Activated CD4-positive, alpha-beta T cell treated with anti-CD3 and anti-CD28 coated beads, Interleukin-2, Interleukin-6, amounts not matched to agents 100 ng/mL and 50 ng/mL, durations not matched to agents 16 hours and 8 hours (primary cell): ENCODE data around the gene CACUL1.

Experiments
- DNase-seq: peaks from one replicate; pipeline ENCODE4 v3.0.0-alpha.2; 2020

The CACUL1 gene

DNA sequence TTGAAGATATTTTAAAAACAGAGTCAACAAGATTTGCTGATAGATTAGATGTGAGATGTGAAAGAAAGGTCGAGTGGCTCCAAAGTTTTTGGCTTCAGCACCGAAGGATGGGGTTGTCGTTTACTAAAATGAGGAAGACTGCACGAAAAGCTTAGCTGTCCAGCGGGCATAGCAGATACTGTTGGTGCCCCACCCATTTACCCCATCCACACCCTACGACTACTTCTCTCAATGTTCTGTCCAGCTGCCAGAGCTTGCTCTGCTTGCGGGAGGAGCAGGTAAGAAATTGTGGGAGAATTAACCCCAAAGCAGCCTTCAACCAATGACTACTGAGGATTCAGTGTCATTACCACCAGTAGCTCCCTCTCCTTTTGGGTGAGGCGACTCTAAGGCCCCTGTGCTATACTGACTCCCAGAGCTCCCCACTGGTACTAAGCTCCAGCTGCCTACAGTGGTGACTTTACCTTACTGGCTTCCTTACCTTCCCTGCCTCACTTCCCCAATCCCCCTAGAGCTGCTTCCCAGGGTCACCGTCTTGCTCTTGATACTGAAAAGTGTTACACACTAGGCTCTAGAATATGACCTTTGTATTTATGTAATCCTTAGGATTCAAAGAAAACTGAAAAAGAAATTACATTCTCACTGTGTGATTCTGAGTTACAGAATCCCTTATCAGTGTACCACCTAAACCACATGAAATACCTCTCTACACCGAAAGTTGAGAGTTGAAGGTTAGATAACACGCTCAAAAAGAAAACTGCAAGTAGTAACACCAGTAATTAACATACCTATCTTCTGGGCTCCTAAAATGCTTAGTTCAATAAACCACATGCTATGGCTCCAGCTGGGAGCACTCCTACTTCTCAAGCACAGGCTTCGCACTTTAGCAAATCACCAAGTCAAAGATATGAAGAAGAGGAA, 22.3 kb downstream of the CACUL1 start:
- DNase-seq, result peak; percentile 27

DNA sequence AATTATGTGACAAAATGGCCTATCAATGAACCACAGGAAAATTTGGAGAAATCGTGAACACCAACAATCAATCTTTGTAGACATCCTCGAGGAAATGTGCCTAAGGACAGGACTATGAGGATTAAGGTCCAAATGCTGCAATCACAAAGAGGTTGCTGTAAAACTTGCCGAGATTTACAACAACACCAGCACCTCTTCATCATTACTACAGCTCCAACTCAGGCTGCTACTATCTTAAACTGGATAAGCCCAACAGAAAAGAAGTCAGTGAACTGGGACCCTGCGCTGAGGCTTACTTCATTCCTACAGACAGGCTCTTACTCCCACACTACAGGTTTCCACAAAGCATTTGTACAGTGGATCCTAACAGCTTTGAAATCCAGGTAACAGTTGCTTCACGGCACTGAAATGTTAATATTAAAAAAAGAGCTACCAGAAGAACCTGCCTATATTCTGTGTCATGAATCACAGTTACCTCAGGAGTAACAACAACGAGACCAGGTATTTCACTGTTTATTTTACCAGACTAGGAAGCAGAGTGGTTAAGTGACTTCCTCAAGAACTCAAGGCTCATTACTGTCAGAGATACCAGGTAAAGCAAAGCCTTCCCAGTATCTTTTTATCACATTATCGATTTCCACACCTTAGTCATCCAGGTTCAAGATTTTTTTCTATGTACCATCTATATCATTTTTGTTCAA, 23.9 kb downstream of the CACUL1 start:
- DNase-seq, result no peak

DNA sequence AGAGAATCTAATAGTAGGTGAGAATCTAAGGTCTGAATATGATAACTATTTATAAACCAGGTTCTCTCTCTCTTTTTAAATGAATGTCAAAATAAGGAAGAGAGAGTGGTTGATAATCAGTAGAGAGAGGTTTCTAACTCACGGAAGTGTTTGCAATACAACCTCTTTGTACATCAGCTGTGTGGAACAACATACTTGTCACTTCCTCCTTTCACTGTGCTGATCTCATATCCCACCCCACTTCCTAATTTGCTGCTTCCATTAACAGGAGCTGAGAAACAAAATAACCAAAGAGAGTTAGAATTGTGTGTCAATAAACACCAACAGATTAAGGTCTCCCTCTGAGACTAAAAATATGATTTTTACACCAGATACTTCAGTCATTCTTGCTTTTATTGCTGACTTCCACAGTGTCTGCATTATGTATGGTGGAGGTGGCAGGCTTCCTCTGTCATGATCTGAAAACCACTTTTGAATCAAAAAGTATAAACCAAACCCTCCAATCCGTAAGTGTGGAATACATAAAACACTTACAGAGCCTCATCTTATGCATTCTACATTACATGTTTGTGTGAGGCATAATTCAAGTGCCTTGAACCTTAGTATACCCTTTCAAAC, 25.0 kb downstream of the CACUL1 start:
- DNase-seq, result peak; percentile 24

DNA sequence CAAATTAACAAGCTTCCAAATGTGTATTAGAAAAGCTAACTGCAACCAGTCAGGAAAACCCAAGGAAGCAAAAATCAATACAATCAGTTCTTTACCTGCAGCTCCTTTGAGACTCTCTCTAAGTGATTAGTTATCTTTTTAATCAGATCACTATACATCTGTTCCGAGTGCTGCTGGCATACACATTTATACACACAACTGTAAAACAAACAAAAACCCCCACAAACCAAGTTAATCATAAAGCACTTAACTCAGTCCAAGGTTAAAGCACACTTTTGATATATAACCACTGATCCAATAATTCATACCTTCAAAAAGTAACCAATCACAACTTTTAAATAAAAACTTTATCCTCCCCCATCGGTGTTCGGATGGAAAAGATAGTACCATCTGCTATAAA, 25.6 kb downstream of the CACUL1 start:
- DNase-seq, result no peak

DNA sequence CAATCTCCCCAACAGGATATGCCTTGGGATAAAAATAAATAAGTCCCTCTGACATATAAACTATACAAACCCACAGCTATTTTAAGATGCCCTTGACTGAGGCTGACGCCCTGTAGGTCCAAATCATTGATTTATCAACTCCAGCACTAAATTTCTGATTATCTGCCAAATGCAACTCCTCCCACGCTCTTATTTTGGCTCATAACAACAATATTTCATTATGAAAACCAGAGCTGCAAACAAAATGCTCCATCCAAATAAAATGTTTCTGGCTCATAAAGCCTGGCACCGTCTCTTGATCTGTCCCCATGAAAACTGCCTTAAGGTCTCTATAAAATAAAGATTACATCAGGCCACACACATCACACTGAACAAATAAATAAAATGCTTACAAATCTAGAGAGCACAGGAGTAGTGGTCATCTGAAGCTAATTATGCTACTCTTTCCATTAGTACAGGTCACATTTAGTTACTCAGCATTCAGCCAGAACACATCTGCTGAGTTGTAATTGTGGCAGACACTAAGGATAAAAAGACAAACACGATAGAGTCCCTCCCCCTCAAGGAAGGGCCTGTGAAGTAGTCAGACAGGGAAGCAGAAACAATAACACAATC, 28.8 kb downstream of the CACUL1 start:
- no peak for DNase-seq

DNA sequence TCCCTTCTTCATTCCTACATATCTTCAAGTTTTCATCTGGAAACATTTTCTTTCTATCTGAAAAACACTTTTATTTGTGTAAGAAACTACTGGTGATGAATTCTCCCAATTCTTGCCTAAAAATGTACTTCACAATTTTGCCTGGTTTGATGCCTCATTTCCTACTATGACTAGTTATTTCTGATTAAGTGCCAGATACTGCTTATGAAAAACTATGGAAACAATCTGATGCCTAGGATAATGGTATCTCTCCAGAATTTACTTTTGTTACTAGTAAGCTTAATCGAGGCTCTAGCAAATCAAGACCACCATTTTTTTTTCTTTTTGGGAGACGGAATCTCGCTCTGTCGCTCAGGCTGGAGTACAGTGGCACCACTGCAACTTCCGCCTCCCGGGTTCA, 31.3 kb downstream of the CACUL1 start:
- no peak for DNase-seq

DNA sequence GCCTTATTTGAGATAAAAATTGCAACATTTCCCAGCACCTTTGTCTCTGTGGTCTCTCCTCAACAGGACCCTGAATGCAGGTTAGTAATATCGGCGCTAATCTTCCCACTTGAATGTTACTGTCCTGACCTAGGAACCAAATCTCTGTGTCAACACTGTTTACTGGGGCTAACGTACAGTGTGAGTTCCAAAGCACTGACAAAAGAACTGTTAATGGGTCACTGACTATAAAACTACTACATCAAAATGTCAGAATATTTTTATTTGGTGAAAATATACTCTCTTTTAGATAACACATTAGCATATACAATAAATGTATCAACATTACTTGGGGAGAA, 33.3 kb downstream of the CACUL1 start:
- DNase-seq, result no peak

DNA sequence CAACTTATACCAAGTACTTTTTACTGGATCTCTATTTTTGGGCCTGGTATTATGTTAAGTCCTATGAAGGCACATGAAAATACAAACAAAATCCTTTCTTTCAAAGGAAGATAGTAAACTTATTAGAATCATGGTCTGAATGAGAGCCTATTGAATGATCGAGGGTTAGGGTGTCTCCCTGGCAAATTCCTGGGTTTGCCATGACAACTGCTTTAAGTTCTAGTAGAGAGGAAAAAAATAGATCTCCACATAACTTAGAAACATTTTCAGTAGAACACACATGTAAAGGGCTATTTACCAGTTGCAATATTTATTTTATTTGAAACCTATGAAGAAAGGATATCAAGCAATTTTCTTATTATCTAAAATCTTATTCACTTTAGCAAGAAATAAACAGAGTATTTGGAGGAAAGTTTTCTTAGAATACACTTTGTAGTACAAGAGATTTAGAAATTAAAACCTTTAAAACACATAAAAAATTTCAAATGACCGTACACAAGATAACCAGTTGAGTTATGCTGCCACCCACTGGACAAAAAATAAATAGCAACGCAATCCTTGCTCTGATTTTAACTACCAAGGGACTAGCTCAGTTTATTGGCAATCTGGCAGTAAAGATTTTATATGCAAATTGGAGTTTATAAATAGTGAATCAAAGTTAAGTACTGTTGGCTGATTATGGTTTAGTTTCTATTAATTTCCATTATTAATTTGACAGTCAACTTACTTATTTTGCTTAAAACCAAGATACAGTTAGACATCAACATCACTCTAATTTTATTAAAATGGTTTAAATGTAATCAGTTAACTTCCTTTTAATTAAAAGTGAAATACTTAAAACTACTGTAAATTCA, 33.9 kb downstream of the CACUL1 start:
- peak; percentile 74 for DNase-seq

DNA sequence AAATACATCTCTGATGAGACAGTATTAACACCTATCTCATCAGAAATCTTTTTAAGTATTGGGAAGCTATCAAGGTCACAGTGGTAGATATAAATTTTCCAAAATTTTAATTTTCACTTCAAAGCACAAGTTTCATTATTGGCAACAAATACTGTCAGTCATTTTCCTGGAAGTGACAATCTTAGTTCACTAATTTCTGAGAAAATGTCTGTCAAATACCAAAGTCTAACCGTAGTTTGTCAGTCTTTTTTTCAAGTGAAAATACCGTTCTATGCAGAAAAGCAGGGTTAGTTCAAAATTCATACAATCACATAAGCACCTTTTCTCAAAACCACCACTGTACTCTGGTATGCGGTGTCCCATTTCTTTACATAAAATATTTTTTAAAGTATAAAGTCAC, 40.4 kb downstream of the CACUL1 start:
- DNase-seq, result no peak

DNA sequence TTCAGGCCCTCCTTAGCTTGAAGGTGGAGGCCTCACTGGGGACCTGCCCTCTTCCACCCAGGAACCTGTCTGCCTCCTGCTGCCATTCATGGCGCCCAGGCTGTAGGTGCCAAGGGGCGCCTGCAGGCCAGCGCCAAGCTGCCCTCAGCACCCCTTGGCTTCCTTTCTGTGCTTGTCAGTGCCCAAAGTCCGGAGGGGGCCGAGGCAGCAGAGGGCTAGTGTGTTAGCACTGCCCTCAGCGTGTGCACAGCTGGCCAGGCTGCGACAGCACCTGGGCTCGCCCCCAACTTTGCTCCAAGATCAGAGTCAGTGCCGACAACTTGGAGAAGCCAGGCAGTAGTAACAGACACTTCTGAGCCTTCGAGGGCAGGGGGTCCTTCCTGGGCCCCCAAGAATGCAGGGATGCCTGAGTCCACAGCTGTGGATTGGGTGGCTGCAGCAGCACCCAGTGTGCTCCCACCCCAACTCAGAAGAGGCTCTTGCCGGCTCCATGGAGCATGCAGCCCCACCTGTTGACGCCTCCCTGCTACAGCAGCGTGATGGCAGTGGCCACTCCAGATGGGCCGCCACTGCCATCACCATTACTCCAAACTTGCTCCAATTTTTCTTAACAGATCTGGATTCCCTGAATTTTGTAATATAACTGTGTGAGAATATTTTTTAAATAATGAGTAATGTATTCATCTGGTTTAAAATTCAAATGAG, 41.7 kb downstream of the CACUL1 start:
- no peak for DNase-seq

DNA sequence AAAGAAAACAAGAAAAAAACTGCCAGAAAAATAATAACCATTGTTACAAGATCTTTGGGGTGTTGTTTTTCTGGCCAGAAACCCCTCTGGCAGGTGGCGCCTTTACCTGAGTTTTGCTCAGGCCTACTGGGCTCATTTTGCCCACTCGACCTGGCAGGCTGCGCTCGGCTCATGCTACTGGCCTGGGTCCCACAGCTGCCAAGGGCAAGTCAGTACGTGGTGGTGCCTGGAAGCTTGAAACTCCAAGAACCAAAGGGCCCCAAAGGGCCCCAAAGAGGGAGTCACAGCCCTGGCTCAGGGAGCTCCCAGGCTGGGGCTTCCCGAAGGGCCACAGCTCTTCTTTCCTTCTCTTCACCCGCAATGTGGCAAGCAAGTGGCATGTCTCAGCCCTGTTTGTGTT, 42.7 kb downstream of the CACUL1 start:
- DNase-seq, result no peak

DNA sequence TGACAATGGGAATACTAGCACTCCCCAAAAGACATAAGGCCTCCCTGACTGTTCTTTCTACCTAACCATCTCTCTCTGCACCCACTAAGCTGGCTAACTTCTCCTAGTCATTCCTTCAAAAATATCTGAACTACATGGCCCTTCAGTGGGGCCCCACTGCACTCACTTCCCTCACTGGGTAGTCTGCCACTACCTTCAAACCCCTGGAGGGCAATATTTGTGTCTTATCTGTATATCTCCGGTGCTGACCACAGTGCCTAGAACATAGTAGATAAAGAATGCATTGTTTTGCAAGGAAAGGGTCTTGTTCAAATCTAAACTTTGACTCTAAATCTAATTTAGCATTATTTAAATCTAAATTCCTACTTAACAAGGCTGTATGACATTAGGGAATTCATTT, 44.3 kb downstream of the CACUL1 start:
- no peak for DNase-seq

DNA sequence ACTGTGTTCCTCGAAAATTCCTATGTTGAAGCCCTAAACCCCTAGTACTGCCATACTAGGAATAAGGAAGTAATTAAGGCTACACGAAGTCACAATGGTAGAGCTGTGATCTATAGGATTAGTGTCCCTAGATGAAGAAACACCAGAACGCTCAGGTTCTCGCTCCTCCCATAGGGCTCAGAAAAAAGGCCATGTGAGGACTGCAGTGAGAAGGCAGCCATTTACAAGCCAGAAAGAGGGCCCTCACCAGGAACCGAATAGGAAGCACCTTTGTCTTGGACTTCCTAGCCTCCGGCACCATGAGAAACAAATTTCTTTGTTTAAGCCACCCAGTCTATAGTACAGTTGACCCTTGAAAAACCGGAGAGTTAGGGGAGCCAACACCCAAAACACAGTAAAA, 46.2 kb downstream of the CACUL1 start:
- DNase-seq, result no peak

DNA sequence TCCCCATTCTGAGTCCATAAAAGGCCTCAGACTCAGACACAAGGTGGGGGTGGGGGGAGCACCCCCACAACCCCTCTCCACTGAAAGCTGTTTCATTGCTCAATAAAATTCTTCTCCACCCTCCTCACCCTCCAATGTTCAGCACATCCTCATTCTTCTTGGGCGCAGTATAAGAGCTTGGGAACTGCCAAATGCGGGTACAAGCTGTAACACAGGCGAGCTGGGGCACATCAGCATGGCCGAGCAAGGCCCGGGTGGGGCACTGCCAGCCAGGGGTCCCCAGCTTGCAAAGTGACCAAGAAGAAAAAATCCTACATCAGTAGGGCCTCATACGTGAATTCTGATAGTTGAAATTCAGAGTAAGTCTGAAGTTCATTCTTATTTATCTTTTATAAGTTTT, 50.1 kb downstream of the CACUL1 start:
- no peak for DNase-seq

DNA sequence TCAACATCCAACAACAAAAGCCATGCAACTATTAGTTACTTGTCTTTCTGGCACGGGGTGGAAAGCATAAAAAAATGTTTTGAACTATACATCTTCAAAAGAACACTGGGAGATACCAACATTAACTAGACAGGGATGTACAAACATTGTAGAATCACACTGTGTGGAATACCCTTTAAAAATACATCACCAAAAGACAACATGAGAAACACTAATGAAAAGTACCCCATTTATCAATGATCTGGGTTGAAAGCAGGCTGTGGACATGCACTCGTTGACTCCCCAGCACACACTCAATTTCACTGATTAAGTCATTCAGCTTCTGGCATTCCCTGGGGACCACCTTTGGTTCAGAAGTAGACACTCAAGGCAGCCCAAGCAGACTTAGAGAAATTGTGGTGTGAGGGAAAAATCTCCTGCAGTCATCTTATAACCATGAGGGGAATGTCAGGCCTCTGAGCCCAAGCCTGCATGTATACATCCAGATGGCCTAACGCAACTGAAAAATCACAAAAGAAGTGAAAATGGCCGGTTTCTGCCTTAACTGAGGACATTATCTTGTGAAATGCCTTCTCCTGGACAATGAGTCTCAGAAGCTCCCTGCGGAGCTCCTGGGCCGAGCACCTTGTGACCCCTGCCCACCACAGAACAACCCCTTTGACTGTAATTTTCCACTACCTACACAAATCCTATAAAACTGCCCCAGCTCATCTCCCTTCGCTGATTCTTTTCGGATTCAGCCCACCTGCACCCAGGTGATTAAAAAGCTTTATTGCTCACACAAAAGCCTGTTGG, 53.0 kb downstream of the CACUL1 start:
- DNase-seq, result no peak

DNA sequence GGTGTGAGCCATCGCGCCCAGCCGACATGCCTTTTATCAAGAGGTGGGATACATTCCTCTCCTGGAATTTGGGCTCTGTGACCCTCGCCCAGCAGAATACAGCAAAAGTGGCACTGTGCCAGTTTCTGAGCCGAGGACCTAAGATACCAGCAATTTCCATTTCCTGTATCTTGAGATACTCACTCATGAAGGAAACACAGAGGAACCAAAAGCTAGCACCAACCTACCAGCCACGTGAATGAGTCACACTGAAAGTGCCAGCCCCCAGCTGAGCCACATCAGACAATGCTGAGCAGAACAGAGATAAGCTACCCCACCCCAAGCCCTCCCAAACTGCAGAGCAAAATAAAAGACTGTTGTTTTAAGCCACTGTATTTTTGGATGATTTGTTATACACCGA, 56.3 kb downstream of the CACUL1 start:
- peak; percentile 91 for DNase-seq

DNA sequence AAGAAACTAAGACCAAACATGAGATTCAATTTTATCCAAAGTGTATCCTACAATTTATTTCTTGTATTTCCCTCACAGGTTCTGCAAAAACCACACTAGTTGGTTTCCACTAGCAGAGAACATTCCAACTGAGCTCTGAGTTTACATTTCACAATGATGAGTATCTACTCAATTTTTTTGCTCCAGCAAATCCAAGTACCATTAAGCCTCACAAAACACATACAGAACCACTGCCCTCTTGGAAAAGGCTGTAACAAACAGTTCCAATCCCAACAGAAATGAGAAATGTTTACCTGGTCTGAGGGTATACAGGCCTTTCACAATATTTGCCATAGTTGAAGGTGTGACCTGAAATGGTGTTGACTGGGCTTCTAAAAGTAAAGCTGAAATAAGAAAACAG, 59.9 kb downstream of the CACUL1 start:
- DNase-seq, result no peak

DNA sequence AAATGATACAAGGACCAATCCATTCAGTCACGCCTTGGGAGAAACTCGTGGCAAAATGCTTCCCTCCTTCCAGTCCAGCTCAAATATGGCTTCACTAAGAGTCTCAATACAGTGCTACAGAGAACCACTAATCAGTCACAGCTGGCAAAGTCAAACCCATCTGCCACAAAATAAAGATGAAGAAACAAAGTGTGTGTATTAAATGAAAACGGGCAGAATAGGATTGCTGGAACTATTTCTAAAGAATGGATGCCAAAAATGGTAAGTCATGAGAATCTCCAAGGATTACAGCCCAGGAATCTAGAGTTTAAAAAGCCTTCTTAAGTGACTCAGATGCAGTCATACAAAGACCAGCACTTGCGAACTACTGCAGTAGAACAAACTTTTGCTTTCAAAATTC, 61.9 kb downstream of the CACUL1 start:
- DNase-seq, result no peak

DNA sequence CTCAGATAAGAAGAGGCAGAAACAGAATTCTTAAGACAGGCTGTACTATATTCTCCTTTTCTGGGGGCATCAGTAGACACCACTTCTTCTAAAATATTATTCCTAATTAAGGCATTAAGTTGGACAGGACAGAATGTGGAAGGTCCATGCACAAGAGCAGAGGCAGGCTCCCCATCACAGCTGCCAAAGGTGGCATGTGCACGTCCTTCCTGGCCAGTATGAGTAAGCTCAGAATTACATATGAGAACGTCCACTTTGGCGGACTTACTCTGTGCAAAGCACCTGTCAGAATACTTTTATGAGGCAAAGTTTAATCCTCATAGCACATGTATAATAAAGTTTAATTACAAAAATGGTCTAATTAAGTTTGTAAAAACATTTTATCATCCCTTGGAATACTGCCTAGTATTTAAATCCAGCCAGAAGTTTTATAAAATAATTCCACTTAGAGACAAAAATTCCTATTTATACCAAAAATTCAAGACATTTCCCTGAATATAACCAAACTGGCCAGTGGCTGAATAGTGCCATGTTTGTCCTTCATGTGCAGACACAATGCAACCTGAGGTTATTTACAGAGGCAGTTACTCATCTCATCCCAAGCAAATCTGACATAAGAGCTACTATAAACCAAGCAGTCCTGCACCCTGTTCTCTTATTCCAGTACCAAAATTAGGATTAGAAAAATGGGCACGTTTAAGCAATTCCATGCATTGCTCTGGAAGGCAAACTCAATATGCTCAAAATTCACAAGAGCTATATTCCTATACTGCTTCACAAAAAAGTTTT, 65.5 kb downstream of the CACUL1 start:
- no peak for DNase-seq

DNA sequence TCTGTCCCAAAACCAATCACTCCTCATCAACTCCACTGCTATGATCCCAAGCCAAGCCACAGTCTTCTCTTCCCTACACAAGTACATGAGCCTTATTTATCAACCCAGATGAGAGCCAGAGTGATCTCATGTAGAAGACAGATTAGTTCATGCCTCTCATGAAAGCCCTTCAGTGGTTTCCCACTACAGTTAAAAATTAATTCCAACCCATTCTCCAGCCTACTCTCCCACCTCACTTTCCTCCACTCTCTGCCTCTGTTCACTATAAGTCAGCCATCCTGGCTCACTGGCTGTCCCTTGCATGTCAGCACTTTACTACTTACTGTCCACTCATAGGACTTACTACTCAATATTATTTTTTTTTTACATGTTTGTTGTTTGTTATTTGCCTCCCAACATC, 67.3 kb downstream of the CACUL1 start:
- no peak for DNase-seq
